ENCODE measurements around the gene FASTK.

The FASTK gene
- total RNA-seq, result 87.3 to 122 (median 101) reads per million in 4 experiments

GRCh38 chr7:151080522-151081169 lies at the start of gene FASTK:
TSS of gene FASTK (minus strand) at chr7:151080809. CDS start at chr7:151080766, 43 bp downstream.
- peak; percentile 78 for DNase-seq

- DNase-seq, result no peak
These were observed 49.5 kb upstream of the FASTK start for GRCh38 chr7:151129960-151130591.

- no peak for DNase-seq
These were observed 48.7 kb upstream of the FASTK start for GRCh38 chr7:151129117-151129959.

- no peak for DNase-seq
These were observed 48.1 kb upstream of the FASTK start for GRCh38 chr7:151128716-151129115.

- DNase-seq, result no peak
These were observed 47.5 kb upstream of the FASTK start for GRCh38 chr7:151128144-151128543.

GRCh38 chr7:151126491-151127137 lies 46.0 kb upstream of the FASTK start:
- no peak for DNase-seq

GRCh38 chr7:151125846-151126481 lies 45.4 kb upstream of the FASTK start:
- no peak for DNase-seq

GRCh38 chr7:151125470-151125845 lies 44.8 kb upstream of the FASTK start:
- DNase-seq, result no peak

- DNase-seq, result no peak
These were observed 44.3 kb upstream of the FASTK start for GRCh38 chr7:151124899-151125399.

- DNase-seq, result no peak
These were observed 43.9 kb upstream of the FASTK start for GRCh38 chr7:151124481-151124880.

- DNase-seq, result peak; percentile 70
These were observed 43.3 kb upstream of the FASTK start for GRCh38 chr7:151123822-151124464.

- DNase-seq, result no peak
These were observed 42.7 kb upstream of the FASTK start for GRCh38 chr7:151123158-151123821.

- DNase-seq, result no peak
These were observed 42.2 kb upstream of the FASTK start for GRCh38 chr7:151122796-151123157.

- no peak for DNase-seq
These were observed 41.7 kb upstream of the FASTK start for GRCh38 chr7:151122276-151122675.

GRCh38 chr7:151121380-151122170 lies 41.0 kb upstream of the FASTK start:
- DNase-seq, result no peak

- no peak for DNase-seq
These were observed 40.3 kb upstream of the FASTK start for GRCh38 chr7:151120896-151121295.

- DNase-seq, result no peak
These were observed 39.3 kb upstream of the FASTK start for GRCh38 chr7:151119902-151120301.

GRCh38 chr7:151119055-151119415 lies 38.4 kb upstream of the FASTK start:
- DNase-seq, result no peak

GRCh38 chr7:151118108-151119054 lies 37.8 kb upstream of the FASTK start:
- no peak for DNase-seq

Data from effector CD8-positive, alpha-beta T cell (primary cell).